RKO (cell line): Measurements from ENCODE around the gene ADGRL2.

Source experiments
- DNase-seq: peaks from one replicate; pipeline ENCODE4 v3.0.0-alpha.2; 2016; ENCODE audit warnings: low spot score

Gene ADGRL2

DNA sequence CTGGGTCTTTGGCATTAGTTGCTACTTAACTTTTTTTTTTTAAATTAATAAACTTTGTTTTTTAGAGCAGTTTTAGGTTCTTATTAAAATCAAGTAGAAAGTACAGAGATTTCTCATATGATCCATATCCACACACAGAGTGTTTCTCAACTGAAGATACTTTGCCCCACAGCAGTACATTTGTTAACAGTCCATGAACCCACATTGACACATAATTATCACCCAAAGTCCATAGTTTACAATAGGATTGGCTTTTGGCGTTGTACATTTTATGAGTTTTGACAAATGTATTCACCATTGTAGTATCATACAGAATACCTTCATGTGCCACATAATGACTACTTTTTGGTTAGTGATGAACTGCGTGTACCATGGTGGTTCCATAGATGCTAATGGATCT lies 106.8 kb downstream of the ADGRL2 start:
- no peak for DNase-seq

- no peak for DNase-seq
These were observed 111.6 kb downstream of the ADGRL2 start for GRCh38 chr1:81912383-81912782.

DNA sequence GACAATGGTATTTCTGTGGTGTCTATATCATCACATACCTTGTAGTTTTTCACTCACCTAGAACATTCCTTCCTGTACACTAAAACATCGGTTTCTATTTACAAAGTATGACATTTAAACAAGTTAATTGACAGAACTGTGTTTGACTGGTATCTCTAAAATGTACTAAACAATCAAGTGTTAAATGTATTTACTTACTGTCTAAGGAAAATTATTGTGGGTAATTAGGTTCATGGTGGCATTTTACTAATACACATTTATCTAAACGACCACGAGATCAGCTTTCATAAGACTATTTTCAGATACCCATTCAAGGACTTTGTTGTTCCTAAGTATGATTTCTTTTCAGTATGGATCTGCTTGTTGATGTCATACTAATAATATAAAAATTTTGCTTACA lies 115.2 kb downstream of the ADGRL2 start:
- DNase-seq, result no peak

- DNase-seq, result no peak
These were observed 119.6 kb downstream of the ADGRL2 start for GRCh38 chr1:81920245-81920740.

DNA sequence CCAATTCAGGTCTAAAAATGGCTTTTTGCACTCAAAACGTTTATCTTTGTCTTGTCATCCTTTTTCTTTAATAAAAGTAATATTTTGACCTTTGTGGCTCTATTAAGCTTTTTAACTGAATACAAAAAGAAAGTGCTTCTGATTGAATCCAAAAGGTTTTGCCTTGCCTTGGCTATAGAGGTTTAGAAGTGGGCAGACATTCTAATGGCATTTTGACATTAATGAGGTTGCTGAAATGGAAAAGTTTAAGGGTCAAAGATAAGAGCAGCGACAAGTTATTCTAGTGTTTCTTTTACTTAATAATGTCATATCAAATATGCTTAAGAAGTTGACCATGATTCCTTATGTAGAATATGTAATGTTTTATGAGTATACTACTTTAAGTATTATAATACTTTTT lies 120.2 kb downstream of the ADGRL2 start:
- no peak for DNase-seq

- no peak for DNase-seq
These were observed 120.6 kb downstream of the ADGRL2 start for GRCh38 chr1:81921344-81921743.

GRCh38 chr1:81921851-81922462 lies 121.2 kb downstream of the ADGRL2 start:
- no peak for DNase-seq

GRCh38 chr1:81922955-81923354 lies 122.2 kb downstream of the ADGRL2 start:
- DNase-seq, result no peak

DNA sequence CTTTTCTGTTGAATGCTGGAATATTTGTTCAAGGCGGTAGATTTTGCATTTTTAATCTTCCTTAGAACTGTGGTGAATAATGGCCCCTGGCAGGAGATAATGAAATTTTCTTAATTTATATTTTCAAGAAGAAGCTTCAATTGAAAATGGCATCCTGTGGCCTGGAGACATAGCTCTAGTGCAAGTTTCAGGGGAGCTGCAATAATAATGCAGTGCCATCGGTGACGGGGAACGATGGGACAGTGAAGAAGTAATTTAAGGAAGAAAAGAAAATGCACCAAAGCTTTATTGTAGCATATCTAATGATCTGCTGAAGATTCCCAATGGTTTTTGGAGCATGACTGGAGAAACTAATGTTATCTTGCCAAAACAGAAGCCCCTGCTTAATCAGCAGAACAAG lies 128.4 kb downstream of the ADGRL2 start:
- no peak for DNase-seq

DNA sequence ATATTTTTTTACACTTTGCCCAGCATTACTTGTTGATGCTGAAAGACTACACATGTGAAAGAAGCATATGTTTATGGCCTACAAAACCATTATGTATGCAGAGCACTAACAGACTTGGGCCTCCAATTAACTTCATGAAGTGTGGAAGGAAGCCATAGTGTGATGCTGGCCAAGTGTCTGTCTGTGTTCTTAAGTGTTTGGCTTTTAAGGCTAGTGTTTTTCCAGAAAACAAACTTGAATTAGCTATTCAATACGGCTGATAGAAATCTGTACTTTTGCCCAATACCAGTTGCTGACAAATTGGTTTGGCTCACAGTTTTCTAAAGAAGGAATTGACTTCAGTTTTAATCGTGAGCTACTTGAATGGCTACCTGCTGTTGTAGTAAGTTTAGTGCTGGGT lies 136.1 kb downstream of the ADGRL2 start:
- DNase-seq, result no peak

- no peak for DNase-seq
These were observed 137.2 kb downstream of the ADGRL2 start for GRCh38 chr1:81937791-81938450.

- DNase-seq, result no peak
These were observed 147.8 kb downstream of the ADGRL2 start for GRCh38 chr1:81948495-81948894.

- DNase-seq, result no peak
These were observed 148.7 kb downstream of the ADGRL2 start for GRCh38 chr1:81949421-81949820.

GRCh38 chr1:81950037-81950436 lies 149.3 kb downstream of the ADGRL2 start:
- no peak for DNase-seq

DNA sequence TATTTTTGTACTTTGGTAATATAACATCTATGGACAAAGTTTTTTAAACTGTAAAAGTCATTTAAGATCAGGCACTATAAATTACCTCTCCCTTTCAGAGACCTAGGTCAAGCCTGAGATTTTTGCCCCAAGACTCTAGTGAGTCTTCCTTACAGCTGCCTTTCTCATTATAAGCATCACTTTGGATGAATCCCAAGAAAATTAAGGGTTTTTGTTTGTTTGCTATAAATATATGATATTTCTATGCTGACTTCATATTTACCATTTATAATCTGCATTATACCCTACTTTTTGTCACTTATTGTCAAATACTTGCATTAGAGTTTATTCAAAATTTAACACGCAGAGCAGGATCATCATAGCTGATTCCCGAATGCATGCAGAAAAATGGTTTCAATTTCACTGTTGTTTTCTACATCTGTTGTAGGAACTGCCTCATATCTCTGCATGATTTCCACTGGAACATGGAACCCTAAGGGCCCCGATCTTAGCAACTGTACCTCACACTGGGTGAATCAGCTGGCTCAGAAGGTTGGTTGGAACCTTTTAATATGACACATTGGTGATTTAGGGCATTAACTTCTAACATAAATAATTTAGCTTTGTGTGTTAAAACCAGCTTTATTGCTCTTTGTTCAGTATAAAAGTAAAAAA lies 150.0 kb downstream of the ADGRL2 start:
- no peak for DNase-seq

DNA sequence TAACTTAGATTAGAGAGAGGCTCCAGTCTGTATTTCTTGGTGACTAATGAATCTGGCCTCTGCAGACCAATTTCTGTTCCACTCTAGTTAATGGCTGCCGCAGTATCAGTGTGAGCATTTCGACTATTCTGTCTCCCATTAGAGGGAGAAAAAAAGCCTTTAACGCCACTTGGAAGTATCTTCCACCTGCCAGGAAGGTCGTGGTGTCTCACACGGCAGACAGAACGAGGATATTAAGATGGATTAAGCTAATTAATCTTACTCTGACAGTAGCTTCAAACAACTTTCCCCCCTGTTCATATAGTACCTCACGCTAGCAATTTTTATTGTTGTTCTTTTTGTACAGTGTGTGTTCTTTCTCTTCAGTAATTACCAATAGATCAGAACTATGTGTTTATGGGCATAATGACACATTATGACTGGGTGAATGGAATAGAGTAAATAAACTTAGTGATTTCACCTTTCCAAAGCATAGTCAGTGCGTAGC lies 153.8 kb downstream of the ADGRL2 start:
- DNase-seq, result no peak

DNA sequence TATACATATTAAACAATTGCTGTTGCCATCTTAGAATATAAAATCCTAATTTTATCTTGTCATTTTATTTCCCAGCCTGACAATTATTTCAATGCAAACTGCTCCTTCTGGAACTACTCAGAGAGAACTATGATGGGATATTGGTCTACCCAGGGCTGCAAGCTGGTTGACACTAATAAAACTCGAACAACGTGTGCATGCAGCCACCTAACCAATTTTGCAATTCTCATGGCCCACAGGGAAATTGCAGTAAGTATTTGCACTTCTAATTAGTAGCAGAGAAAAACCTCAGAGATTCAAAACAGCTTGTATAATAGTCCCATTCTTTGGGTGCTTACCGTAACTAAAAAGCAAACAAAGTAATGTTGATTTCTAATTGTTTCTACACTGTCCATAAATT lies 167.2 kb downstream of the ADGRL2 start:
- no peak for DNase-seq

DNA sequence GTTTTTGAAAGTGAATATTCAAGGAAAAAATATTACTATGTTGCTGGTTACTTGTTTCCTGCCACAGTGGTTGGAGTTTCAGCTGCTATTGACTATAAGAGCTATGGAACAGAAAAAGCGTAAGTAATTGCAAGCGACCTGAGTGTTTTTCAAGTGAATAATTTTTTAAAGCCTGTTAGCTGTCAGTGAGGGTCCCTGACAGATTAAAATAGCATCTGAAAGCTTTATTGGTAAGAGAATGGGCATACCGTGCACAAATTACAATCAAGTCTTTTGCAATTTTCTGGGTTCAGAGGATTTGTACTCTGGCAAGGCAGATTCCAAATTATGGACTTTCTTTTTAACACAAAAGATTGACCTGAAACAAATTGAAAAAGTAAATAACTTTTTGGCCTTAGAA lies 169.7 kb downstream of the ADGRL2 start:
- DNase-seq, result no peak

GRCh38 chr1:81974222-81974841 lies 173.6 kb downstream of the ADGRL2 start:
- DNase-seq, result no peak

GRCh38 chr1:81974883-81975555 lies 174.3 kb downstream of the ADGRL2 start:
- DNase-seq, result no peak

GRCh38 chr1:81976539-81976938 lies 175.8 kb downstream of the ADGRL2 start:
- DNase-seq, result no peak

GRCh38 chr1:81978945-81979344 lies 178.2 kb downstream of the ADGRL2 start:
- DNase-seq, result no peak
